Measurements from ENCODE around the gene ERC2.
"Not testable (repeated sequence)": the region's sequence is repeated elsewhere in the genome, so short reads cannot be mapped to it uniquely, and the experiment has no call there.

Gene ERC2

DNA sequence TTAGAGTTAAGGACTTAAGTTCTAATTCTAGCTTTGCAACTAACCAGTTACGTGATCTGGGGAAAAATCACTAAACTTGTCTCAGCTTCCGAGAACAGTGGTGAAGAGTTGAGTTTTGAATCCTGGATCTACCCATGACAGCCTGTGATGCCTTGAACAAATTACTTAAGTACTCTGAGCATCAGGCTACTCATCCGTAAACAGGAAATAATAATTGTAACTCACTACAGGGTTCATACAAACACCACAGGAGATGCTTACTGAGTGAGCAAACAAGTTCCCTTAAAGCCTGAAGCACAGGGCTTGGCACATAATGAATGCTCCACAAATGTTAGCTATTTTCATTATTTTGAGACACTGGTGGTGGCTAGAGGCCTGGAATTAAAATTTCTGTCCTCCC lies 158.8 kb downstream of the ERC2 start:
- DNase-seq (ENCODE audit: low spot score) = no peak

- no peak for DNase-seq (ENCODE audit: low spot score)
Measured at GRCh38 chr3:56308471-56308870, 159.8 kb downstream of the ERC2 start.

DNA sequence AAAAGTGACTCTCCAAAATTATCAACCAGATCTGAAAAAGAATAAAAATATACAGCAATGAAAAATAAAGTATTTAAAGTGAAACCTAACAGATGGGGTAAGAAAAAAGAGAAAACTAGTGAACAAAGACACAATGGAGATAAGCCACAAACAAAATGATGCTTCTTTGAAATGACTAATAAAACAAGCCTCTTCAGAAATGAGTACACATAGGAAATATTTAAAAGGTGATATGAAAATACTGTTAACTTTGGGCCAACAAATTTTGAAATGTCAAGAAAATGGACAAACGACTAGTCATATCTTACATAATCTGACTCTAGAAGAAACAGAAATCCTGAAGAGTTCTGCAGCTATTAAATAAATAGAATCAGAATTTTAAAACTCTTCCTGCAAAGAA lies 164.2 kb downstream of the ERC2 start:
- DNase-seq (ENCODE audit: low spot score) = no peak

GRCh38 chr3:56303487-56303886 lies 164.8 kb downstream of the ERC2 start:
- DNase-seq (ENCODE audit: low spot score) = no peak

GRCh38 chr3:56302417-56302816 lies 165.8 kb downstream of the ERC2 start:
- DNase-seq (ENCODE audit: low spot score) = no peak

DNA sequence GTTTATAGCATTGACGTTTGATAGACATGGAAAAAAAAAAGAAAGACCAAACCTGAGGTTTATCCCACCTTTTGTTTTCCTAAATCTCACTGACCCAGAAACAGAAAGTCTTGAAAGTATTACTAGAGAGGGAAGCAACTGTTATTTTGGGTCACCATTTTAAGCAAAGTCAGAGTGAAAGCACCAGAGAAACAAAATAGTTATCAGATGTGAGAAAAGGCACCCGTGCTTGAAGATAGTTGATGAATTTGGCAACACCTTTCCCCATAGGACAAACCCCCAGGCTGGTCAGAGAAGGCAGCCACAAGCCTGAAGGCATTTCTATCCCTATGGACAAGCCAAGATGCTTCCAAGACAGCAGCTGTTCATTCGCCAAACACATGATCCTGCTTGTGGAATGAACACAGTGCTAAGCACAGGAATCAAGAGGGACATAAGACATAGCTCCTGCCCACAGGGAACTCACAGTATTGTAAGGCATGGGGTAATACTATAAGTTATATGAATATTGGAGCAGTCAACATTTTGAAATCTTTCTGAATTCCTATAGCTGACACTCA lies 170.9 kb downstream of the ERC2 start:
- no peak for DNase-seq (ENCODE audit: low spot score)

- DNase-seq (ENCODE audit: low spot score) = no peak
Measured at GRCh38 chr3:56296361-56296760, 171.9 kb downstream of the ERC2 start.

DNA sequence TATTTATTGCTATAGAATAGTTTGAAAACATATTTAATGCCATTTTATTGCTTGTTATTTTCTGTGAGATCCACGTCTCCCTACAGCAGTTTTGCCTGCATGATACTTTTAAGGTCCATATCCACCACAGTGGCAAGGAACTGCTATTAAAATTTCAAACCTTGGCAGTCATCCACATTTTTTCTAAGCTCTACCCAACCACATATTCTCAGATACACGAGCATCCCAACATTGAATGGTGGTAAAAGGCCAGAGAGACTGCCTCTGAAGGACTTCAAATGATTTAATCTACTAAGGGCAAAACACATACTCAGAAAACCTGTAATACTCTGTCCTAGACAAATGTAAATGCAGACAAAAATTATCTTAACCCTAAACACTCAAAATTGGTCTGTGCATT lies 173.1 kb downstream of the ERC2 start:
- DNase-seq (ENCODE audit: low spot score) = no peak

DNA sequence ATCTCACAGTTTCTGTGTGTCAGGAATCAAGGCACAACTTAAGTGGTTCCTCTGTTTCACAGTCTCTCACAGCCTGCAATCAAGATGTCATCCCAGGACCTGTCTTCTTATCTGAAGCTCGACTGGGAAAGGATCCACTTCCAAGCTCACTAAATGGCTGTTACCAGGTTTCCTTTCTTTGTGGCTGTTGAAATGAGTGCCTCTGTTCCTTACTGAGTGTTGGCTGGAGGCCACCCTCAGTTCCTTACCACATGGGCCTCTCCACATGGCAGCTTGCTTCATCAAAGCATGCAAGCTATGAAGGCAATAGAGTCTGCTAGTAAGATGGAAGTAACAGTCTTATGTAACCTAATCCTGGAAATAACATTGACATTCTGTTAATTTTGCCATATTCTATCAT lies 174.0 kb downstream of the ERC2 start:
- DNase-seq (ENCODE audit: low spot score) = no peak

DNA sequence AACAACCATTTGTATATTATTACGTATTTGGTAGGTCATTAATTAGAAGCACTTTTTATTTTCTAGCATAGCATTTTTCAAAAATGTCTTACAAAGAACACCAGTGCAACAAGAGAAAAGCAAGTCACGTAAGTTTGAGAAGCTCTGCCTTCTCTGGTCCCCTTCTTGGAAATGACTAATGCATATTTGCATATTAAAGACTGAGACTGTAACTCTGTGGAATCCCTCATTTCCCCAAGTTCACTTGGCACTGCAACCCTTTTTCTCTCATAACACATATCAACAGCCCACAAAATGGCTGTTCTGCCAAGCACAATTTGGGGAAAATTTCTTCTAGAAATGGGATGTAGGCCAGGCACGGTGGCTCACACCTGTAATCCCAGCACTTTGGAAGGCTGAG lies 176.3 kb downstream of the ERC2 start:
- DNase-seq (ENCODE audit: low spot score) = no peak

DNA sequence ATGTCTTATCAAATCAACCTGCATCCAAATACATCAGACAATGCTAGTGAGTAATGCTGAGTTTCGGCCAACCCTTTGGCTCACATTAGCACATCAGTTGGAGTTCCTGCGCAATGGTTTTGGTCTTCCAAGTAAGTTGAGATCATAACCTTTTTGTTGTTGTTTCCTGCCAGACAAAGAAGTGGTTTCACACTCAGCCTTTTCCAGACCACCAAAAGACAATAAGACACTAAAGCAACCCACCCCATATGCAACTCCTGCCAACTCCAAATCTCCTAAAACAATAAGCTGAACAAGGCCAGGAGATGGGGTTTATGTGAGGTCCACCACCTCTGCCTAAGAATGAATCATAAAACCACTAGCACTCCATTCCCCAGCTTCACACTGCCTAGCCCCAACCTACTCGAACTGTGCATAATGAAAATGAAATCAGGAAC lies 177.0 kb downstream of the ERC2 start:
- no peak for DNase-seq (ENCODE audit: low spot score)

DNA sequence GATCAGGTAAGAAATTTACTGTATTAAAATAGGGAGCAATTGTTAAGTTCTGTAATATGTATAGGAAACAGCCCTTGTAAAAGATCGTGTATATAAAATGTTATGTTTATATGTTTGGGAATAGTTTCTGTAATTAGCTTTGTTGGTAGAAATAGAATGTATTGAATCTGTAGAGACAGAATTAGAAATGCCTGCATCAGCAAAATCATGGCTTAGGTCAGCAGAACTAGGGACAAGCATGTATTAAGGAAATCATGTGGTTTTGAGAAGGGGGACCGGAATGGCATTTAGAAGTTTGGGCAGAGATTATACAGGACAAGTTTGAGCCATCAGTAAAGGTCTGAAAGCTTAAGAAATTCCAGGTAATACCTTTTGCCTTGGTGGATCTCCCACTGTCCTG lies 177.9 kb downstream of the ERC2 start:
- no peak for DNase-seq (ENCODE audit: low spot score)

DNA sequence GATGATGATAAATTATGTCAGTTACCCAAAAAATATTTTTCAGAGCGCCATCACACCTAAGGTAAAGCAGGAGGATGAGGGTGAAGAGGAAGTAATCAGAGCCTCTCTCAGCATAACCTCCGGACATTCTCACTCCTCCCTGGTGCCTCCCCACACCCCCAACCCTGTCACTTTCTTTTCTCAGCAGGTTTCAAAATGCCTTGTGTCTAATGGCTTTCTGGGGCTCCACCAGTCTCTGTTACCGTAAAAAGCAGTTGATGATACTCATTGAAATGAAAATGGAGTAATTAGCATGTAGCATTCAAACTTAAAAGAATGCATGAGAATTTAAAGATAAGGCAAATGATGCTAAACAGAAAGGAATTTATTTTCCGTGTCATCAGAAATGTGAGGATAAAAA lies 180.0 kb downstream of the ERC2 start:
- DNase-seq (ENCODE audit: low spot score) = no peak

DNA sequence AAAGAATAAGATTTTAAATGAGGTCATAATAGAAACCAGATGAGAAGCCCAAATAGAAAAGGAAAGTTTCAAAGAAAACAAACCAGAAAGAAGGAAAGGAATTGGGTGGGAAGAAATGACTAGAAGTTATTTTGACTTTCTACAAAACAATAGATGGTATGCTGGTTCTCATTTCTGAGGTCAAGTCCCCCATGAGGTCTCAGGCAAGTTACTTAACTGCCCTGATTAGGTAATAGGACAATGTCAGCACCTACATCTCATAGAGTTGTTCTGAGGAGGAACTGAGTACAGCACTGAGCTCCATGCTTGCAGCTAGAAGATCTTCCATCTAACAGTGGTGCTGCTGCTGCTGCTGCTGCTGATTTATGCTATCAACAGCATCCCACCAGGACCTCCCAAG lies 185.9 kb downstream of the ERC2 start:
- no peak for DNase-seq (ENCODE audit: low spot score)

DNA sequence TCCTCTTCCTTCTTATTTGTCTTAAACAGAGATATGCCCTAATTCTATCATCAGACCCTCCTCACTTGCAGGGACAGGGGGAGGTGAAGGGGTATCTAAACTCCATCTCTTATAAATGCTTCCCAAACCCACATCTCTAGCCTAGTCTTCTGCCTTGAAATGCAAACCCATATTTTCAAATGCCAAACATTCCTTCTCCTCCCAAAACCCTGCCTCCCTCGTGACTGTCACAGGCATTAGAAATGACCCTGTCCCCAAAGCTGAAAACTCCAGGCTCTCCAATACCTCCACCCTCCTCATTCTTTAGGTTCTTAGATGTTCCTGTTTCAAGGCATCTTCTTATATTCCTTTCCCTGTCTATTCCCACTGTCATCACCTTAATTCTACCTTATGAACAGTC lies 191.0 kb downstream of the ERC2 start:
- DNase-seq (ENCODE audit: low spot score) = no peak

DNA sequence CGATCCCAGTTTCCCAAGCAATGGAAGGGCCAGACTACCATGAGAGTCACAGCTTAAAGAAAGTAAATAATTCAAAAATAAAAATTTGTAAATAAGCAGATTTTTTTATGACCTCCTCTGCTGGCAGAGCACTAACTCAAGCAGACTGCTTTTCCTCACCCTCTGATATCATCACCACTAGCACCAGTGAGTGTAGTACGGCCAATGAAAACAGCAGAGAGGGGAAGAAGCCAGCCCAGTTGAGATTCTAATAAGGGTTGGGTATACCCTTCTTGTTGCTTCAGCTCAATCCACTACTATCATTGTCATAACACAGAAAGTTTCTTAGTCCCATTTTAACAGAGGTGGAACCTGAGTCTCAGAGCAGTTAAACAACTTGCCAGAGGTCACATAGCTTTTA lies 193.1 kb downstream of the ERC2 start:
- DNase-seq (ENCODE audit: low spot score) = no peak

DNA sequence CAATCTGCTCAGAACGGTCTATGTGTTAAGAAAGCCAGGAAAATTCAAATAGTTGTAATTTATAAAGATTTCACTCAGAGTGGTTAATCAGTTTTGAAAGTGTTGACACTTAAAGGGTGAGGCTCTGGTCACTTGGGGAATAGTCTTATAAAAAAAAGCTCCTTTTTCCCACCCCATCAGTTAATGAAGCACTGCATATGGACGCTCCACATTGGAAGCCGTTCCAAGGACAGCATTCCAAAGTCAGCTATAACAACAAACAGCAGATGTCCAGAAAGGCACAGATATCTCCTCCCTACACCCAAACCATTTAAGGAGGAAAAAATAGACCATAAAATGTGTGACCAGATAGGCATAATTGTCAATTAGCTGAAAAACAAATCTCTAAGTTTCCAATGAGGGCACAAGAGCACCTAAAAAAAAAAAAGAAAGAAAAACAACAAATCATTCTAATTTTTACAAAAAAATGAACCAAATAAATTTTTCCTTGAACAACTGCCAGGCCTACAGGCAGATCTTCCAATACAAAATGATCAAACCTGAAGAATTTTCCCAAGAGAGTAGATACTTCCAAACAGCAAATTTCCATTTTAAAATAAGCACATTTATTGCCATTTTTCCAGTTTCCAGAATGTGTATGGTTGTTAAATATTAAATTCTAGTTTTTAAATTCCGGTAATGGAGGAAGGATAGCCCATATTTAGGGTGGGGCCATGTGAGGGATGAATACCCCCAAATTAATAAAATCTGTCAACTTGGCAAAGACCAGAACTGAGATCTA lies 198.3 kb downstream of the ERC2 start:
- no peak for DNase-seq (ENCODE audit: low spot score)

- DNase-seq (ENCODE audit: low spot score) = no peak
Measured at GRCh38 chr3:56268616-56269383, 199.5 kb downstream of the ERC2 start.

DNA sequence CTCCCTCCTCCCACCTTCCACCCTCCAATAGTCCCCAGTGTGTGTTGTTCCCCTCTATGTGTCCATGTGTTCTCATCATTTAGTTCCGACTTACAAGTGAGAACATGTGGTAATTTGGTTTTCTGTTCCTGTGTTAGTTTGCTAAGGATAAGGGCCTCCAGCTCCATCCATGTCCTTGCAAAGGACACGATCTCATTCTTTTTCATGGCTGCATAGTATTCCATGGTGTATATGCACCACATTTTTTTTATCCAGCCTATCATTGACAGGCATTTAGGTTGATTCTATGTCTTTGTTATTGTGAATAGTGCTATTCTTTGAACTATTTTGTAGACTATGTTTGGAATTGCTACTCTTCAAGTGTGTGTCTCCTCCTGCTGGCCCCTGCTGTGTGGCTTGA lies 206.4 kb downstream of the ERC2 start:
- not testable (repeated sequence) for DNase-seq (ENCODE audit: low spot score)

- DNase-seq (ENCODE audit: low spot score) = no peak
Measured at GRCh38 chr3:56260262-56260661, 208.0 kb downstream of the ERC2 start.

DNA sequence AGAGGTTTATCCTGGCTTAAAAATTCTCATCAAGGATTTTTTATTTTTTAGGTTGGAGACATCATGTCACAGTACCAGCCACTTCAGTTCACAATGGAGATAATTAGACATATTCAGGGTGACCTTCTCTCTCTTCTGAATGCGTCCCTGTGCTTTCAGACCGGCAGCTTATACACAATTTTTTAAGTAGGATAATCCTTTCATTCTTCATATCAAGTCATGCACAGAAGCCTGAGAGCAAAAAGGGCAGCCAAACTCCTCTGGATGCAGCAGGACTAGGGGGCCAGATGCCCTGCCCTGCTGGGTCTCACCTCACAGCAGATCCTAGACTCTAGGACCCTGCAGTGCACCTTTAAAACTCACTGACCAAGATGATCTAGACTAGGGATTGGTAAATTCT lies 210.4 kb downstream of the ERC2 start:
- DNase-seq (ENCODE audit: low spot score) = no peak

DNA sequence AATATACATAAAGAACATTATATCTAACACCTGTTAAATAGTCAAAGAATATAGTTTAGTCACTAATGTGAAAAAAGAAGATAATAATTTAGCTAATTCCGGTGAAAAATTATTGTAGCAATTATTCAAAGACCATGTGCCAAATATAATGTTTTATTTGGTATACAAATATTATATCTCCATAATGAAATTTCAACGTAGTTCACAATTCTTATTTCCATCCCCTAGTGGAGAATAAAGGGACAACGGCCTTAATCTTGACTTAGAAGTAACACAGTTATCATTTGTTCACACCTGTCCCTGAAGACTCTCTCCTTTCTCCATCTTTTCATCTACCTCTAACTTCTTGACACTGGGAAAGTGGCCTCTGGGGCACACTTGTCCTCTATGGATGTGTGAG lies 213.4 kb downstream of the ERC2 start:
- DNase-seq (ENCODE audit: low spot score) = no peak

GRCh38 chr3:56253941-56254665 lies 214.2 kb downstream of the ERC2 start:
- DNase-seq (ENCODE audit: low spot score) = no peak

Data from HuH-7 (cell line).